ENCODE data around the gene TFF3.
A peak's percentile ranks its signal among the peaks of the same experiment; 100 is the strongest.

TFF3 gene

GRCh38 chr21:42277593-42277992, 37.6 kb downstream of the TFF3 start:
- H3K27ac ChIP-seq: peak overlapping the region; percentile 64
- no peak for TF ChIP-seq CTCF (conservative IDR thresholded peaks at IDR 0.05)

- peak; percentile 82 for TF ChIP-seq CTCF (conservative IDR thresholded peaks at IDR 0.05)
- H3K27ac ChIP-seq: peak overlapping the region; percentile 64
These were observed 38.6 kb downstream of the TFF3 start for GRCh38 chr21:42276526-42277154.

GRCh38 chr21:42276076-42276475, 39.1 kb downstream of the TFF3 start:
- H3K27ac ChIP-seq: peak overlapping the region; percentile 64
- TF ChIP-seq CTCF (conservative IDR thresholded peaks at IDR 0.05): no peak

- no peak overlapping the region for H3K27ac ChIP-seq
- TF ChIP-seq CTCF (conservative IDR thresholded peaks at IDR 0.05): no peak
These were observed 42.1 kb downstream of the TFF3 start for GRCh38 chr21:42272984-42273600.

GRCh38 chr21:42272109-42272962, 42.9 kb downstream of the TFF3 start:
- no peak overlapping the region for H3K27ac ChIP-seq
- no peak for TF ChIP-seq CTCF (conservative IDR thresholded peaks at IDR 0.05)

- no peak for TF ChIP-seq CTCF (conservative IDR thresholded peaks at IDR 0.05)
- H3K27ac ChIP-seq: no peak overlapping the region
These were observed 44.1 kb downstream of the TFF3 start for GRCh38 chr21:42271065-42271464.

- TF ChIP-seq CTCF (conservative IDR thresholded peaks at IDR 0.05): no peak
- no peak overlapping the region for H3K27ac ChIP-seq
These were observed 45.8 kb downstream of the TFF3 start for GRCh38 chr21:42269386-42269785.
